ENCODE data around the gene RALGAPA1.

GRCh38 chr14:35515916-35516315 is 293.2 kb downstream of the RALGAPA1 start:
- TF ChIP-seq EZH2 (IDR thresholded peaks at IDR 0.05; ENCODE audit: insufficient read depth, poor library complexity, severe bottlenecking) (no peak), EZH2phosphoT487 (IDR thresholded peaks at IDR 0.05; ENCODE audit: insufficient read depth, low read depth) (no peak)

Measured in GM23248 (cell line).